IPS-15b (cell line): ENCODE data around the gene MINDY1.

ENCODE experiments used
- H3K27me3 ChIP-seq: one replicate; pipeline ENCODE4 v1.6.1; 2013; ENCODE audit warnings: low read length; ENCODE audit not compliant: control insufficient read depth, insufficient read depth
- H3K36me3 ChIP-seq: one replicate; pipeline ENCODE4 v1.6.1; 2013; ENCODE audit warnings: low read length; ENCODE audit not compliant: control insufficient read depth, insufficient read depth
- H3K4me1 ChIP-seq: one replicate; pipeline ENCODE4 v1.6.1; 2013; ENCODE audit warnings: mild to moderate bottlenecking, low read length; ENCODE audit not compliant: control insufficient read depth, insufficient read depth
- H3K4me3 ChIP-seq: one replicate; pipeline ENCODE4 v1.5.1; 2013; ENCODE audit warnings: low read depth, low read length
- H3K9ac ChIP-seq: one replicate; pipeline ENCODE4 v1.6.1; 2013; ENCODE audit warnings: low read depth, mild to moderate bottlenecking, low read length
- H3K9me3 ChIP-seq: one replicate; pipeline ENCODE4 v1.6.1; 2013; ENCODE audit warnings: mild to moderate bottlenecking, low read length; ENCODE audit not compliant: control insufficient read depth, insufficient read depth

The MINDY1 gene

DNA sequence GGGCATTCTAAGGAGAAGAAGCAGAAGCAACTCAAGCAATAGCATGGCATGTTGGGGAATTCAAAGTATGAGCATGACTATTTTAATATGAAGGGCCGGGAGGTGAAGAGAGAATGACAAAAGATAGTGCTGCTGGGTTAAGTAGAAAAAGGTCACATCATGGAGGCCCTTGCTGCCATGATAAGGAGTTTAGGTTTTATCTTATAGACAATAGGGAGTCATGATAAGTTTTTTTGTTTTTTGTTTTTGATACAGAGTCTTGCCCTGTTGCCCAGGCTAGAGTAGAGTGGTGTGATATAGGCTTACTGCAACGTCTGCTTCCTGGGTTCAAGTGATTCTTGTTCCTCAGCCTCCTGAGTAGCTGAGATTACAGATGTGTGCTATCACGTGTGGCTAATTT, 32.8 kb upstream of the MINDY1 start:
- Histone ChIP-seq H3K4me1 (peaks cover 8% of the 10 kb centered on the region), H3K9ac (no peak overlapping the region), H3K4me3 (no peak overlapping the region), H3K36me3 (peaks cover 3% of the 10 kb centered on the region), H3K9me3 (no peaks in the 10 kb centered on the region), H3K27me3 (no peaks in the 10 kb centered on the region)

DNA sequence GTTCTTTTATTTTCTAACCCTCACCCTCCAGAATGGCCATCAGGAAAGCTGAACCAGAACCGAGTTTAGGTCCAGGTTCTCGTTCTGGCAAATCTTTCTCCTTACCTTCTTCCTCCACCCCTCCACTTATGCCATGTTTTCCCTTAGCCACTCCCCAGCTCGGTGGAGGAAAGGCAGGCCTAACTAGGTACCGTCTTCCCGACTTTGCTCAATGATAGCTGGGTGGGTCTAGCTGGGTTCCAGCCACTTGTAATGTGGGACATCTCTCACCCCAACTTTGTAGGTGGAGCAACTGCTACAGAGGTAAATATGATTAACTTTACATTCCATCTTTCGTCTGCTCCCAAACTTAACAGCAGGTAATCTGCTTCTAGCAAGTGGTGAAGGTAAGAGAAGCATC, 30.3 kb upstream of the MINDY1 start:
- H3K4me1 ChIP-seq: peaks cover 8% of the 10 kb centered on the region
- H3K9me3 ChIP-seq: no peaks in the 10 kb centered on the region
- H3K9ac ChIP-seq: no peak overlapping the region
- no peak overlapping the region for H3K4me3 ChIP-seq
- H3K27me3 ChIP-seq: no peaks in the 10 kb centered on the region
- H3K36me3 ChIP-seq: peaks cover 3% of the 10 kb centered on the region

DNA sequence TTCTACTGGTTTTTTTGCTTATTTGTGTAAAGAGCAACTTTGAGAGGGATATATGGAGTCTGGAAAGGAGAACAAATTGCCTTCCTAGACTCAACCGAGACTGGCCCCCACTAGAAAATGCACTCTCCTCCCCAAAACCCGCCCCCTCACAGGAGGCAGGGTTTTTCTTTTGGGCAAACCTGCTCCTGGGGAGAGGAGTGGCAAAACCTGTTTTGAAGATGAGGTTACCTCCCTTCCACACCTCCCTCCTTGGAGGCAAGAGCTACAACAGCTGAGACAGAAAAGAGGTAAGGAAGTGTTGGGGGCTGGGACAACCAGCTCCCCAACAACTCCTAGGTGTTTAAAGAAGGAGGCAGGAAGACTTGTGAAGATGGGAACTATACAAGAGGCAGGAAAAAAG, 29.7 kb upstream of the MINDY1 start, which contains the start of gene BNIPL:
BNIPL (plus strand) TSS at position 231 of the 400 bp plus-strand sequence; CDS start at position 371, 140 bp downstream.
- Histone ChIP-seq H3K4me3 (no peak within 1 kb of the TSS), H3K4me1 (peaks cover 8% of the 10 kb centered on the region), H3K9me3 (no peaks in the 10 kb centered on the region), H3K27me3 (no peaks in the 10 kb centered on the region), H3K36me3 (peaks cover 3% of the 10 kb centered on the region), H3K9ac (no peak within 1 kb of the TSS)

DNA sequence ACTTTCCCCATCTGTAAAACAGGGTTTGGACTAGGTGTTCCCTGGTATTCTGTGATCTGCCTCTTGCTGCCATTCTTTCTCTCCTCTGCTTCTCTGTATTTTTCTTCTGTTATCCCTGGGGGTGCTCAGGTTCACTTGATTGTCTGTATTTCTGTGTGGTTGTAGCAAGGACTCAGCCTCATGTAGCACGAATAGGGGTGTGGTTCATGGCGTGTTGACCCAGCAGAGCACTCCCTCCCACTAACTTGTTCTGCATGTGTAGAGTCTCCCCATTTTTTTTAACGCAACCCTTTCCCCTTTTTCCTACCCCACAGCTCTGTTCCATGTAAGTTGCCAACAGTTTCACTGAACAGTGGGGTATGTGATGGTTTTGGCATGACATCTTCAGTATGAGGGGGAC, 28.5 kb upstream of the MINDY1 start:
- Histone ChIP-seq H3K27me3 (no peaks in the 10 kb centered on the region), H3K4me3 (no peak overlapping the region), H3K9me3 (no peaks in the 10 kb centered on the region), H3K9ac (no peak overlapping the region), H3K36me3 (peaks cover 5% of the 10 kb centered on the region), H3K4me1 (peaks cover 8% of the 10 kb centered on the region)

DNA sequence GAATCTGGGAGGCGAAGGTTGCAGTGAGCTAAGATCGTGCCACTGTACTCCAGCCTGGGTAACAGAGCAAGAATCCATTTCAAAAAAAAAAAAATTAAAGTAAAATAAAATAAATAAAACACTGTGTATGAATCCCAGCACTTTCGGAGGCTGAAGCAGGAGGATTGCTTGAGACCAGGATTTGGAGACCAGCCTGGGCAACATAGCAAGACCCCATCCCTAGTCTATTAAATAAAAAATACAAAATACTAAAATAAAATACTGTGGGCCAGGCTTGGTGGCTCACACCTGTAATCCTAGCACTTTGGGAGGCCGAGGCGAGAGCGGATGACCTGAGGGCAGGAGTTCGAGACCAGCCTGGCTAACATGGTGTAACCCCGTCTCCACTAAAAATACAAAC, 25.5 kb upstream of the MINDY1 start:
- H3K4me1 ChIP-seq: peaks cover 4% of the 10 kb centered on the region
- peaks cover 14% of the 10 kb centered on the region for H3K36me3 ChIP-seq
- H3K9ac ChIP-seq: no peak overlapping the region
- no peaks in the 10 kb centered on the region for H3K9me3 ChIP-seq
- H3K4me3 ChIP-seq: no peak overlapping the region
- H3K27me3 ChIP-seq: no peaks in the 10 kb centered on the region

DNA sequence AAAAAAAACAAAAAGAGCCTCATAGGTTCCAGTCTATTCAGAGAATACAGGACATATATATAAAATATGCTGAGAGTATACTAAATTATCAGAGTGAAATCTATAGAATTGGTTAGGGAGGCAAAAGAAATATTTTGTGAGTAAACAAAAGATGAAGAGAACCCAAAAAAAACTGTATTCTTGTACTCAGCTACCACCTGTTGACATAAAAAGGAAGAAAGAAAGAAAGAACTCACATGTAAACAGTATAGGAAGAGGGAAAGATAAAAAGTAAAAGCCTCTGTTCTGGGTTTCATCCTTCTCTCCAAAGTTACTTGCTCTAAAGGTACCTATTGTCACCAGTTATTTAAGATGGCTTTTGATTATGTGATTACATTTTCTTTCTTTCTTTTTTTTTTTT, 19.8 kb upstream of the MINDY1 start:
- no peaks in the 10 kb centered on the region for H3K9me3 ChIP-seq
- no peaks in the 10 kb centered on the region for H3K4me1 ChIP-seq
- peaks cover 17% of the 10 kb centered on the region for H3K36me3 ChIP-seq
- H3K9ac ChIP-seq: no peak overlapping the region
- H3K27me3 ChIP-seq: no peaks in the 10 kb centered on the region
- no peak overlapping the region for H3K4me3 ChIP-seq

DNA sequence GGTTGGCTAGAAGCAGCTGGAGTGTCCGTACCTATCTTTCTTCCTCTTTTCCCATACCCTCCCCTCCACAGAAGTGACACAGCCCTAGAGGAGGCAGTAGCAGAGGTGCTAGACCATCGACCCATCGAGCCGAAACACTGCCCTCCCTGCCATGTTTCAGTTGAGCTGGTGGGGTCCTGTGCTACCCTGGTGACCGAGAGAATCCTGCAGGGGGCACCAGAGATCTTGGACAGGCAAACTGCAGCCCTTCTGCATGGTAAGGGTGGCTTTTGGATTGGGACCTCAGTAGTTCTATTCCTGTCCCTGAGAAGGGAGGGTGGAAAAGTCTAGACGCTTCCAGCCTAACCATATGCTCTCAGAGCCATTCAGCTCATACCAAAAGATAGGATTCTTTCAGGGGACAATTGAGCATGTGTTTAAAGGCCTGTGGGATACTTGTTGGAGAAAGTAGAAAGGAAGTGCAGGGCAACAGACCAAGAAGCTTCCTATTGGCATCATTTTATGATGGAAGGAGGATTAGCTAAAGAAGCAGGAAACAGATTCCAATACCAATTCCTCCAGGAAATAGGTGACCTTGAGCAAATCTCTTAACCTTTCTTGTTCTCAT, 17.9 kb upstream of the MINDY1 start:
- Histone ChIP-seq H3K4me3 (no peak overlapping the region), H3K4me1 (no peaks in the 10 kb centered on the region), H3K27me3 (no peaks in the 10 kb centered on the region), H3K36me3 (peaks cover 14% of the 10 kb centered on the region), H3K9me3 (no peaks in the 10 kb centered on the region), H3K9ac (no peak overlapping the region)

DNA sequence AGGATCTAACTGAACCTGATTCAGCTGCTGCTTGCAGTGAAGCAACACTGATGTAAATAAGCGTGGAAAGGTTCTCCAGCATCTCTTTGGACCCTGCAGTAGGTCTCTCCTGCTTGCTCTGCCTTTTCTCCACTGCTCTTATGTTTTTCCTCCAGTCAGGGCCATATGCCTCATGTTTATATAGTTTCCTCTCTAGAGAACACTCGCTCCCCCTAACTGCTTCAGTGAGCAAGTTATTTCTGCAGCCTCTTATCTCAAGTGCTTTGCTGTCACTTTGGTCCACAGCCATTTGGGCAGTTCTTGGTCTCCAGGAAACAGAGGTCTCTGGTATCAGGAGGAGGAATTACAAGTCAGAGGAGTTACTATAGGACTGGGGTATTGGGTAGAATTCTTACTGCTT, 6.8 kb upstream of the MINDY1 start:
- Histone ChIP-seq H3K4me3 (no peak overlapping the region), H3K4me1 (peaks cover 5% of the 10 kb centered on the region), H3K9ac (no peak overlapping the region)

DNA sequence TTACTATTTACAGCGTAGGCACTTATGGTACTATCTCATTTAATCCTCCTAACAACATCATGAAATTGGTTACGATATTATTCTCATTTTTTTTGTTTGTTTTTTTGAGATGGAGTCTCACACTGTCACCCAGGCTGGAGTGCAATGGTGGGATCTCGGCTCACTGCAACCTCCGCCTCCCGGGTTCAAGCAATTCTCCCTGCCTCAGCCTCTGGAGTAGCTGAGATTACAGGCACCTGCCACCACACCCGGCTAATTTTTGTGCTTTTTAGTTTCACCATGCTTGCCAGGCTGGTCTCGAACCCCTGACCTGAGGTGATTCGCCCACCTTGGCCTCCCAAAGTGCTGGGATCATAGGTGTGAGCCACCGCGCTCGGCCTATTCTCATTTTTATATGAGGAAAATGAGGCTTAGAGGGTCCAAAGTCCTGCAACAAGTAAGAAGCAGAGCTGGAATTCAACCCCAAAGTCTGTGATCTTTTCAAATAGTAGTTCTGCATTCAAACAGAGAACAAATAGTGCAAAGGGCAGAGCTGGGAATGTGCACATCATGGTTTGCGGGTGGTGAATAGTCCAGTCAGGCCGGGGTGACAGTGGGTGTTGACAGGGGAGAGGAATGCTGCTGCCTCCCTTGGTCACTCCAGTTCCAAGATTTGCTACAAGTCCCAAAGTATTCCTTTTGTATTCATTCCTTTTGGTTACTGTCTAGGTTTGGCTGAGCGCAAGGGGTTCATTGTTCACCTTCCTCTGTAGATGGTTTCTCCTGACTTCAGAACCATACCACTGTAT, 6.2 kb upstream of the MINDY1 start:
- H3K27me3 ChIP-seq: no peaks in the 10 kb centered on the region
- peaks cover 5% of the 10 kb centered on the region for H3K4me1 ChIP-seq
- H3K9me3 ChIP-seq: no peaks in the 10 kb centered on the region
- no peak overlapping the region for H3K4me3 ChIP-seq
- no peaks in the 10 kb centered on the region for H3K36me3 ChIP-seq
- H3K9ac ChIP-seq: no peak overlapping the region

More for the DNA sequence above, 6.8 kb upstream of the MINDY1 start:
- Histone ChIP-seq H3K9me3 (no peaks in the 10 kb centered on the region), H3K36me3 (no peaks in the 10 kb centered on the region), H3K27me3 (no peaks in the 10 kb centered on the region)

DNA sequence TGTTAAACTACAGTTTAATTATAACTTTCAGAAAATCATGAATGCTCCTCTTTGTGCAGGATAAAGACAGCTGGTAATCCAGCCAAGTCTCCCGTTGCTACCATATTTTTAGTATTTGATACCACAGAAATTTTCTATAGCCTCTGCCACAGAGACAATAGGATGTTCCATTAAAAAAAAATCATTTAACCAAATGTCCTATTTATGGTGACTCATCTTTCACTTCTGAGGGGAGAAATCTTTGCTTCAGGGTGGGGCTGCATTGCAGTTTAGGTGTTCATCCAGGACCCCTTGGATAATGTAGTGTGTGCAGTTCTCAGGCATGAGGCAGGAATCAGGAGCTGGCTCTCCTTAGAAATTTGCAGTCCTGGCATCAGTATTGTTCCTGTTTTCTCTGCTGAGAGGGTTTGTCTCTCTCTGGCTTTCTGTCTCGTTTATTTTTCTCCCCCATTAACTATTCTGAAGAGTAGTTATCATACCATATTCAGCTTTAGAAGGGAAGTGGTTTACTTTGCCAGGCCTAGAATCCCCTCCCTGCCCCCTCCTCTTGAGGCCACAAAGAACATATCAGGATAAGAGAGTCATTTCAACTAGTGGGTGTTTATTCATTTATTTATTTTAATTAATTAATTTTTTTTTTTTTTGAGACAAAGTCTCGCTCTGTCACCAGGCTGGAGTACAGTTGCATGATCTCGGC, 4.6 kb upstream of the MINDY1 start:
- no peak overlapping the region for H3K9ac ChIP-seq
- H3K27me3 ChIP-seq: no peaks in the 10 kb centered on the region
- H3K36me3 ChIP-seq: no peaks in the 10 kb centered on the region
- H3K9me3 ChIP-seq: no peaks in the 10 kb centered on the region
- H3K4me3 ChIP-seq: no peak overlapping the region
- H3K4me1 ChIP-seq: peaks cover 10% of the 10 kb centered on the region

DNA sequence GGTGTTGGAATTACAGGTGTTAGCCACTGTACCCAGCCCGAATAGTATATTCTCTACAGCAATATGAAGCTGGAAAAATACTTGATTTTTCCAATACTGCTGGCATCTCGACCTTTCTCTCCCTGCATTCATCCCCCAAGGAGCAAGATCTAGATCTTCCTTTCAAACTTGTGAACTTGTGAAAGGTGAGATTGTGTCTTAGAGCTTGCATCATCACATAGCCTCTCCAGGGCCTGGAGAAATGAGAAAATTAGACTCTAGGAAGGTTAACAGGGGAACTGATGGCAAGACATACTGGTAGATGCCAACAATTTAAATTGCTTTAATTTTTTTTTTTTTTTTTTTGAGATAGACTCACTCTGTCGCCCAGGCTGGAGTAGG, 3.6 kb upstream of the MINDY1 start:
- Histone ChIP-seq H3K4me3 (no peak overlapping the region), H3K9me3 (no peaks in the 10 kb centered on the region), H3K27me3 (no peaks in the 10 kb centered on the region), H3K36me3 (no peaks in the 10 kb centered on the region), H3K9ac (no peak overlapping the region), H3K4me1 (peaks cover 15% of the 10 kb centered on the region)
